Measurements from ENCODE around the gene FNTB. TPM values are rescaled to one million over a fixed set of nuclear protein-coding genes. Genes with fewer than 3 reads are reported as not detected.
A peak's percentile ranks its signal among the peaks of the same experiment; 100 is the strongest.

The FNTB gene
- total and polyA plus RNA-seq, 9 of the 15 experiments (the other 6 are each of a cell fraction or from before 2014, with no cell fraction given) = 6.9 to 23.2 (median 12.2) TPM

DNA sequence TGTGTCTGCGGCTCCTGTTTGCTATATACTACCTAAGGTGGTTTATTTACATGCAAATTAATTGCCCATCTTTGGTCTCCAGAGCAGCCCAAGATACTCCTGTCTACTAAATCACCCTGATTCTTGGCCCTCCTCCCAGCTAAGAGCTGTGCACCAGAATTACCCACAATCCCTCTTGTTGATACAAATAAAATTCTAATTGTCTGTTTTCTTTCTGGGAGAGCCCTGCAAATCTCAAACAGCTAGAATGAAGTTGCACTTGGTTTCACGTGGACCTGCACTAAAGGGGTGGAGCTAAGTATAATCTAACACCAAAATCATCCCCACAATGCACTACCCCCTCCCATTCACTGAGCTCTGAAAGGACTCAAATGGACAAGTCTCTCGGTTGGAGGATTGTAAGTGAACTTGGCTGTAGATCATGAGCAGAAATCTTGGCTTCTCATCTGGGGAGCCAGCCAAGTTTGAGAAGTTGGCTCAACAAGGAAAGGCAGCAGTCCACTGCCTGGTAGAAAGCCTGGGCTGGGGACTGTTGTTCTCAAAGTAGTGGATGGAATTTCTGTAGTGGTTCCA lies 109.0 kb downstream of the FNTB start (continued):
- TF ChIP-seq KAT7 (CRISPR knock-in tag; IDR thresholded peaks at IDR 0.05; ENCODE audit: borderline replicate concordance) (no peak), CHD4 (IDR thresholded peaks at IDR 0.05; ENCODE audit: insufficient read depth, insufficient replicate concordance, low read depth, low read length, poor library complexity, severe bottlenecking) (no peak), JUND (IDR thresholded peaks at IDR 0.05; ENCODE audit: borderline replicate concordance, low read depth, low read length) (no peak), JUND (tag; IDR thresholded peaks at IDR 0.05; ENCODE audit: borderline replicate concordance, low read depth, low read length) (0 out of 3 replicates have a peak, but pooled peaks have one; percentile 19), SNIP1 (IDR thresholded peaks at IDR 0.05; ENCODE audit: low read depth) (no peak), ZNF75A (CRISPR knock-in tag; IDR thresholded peaks at IDR 0.05) (no peak), SMAD4 (CRISPR knock-in tag; conservative IDR thresholded peaks at IDR 0.05) (no peak), ZNF766 (CRISPR knock-in tag; conservative IDR thresholded peaks at IDR 0.05) (0 out of 2 replicates have a peak, but pooled peaks have one; percentile 43), ETV1 (tag; conservative IDR thresholded peaks at IDR 0.05; ENCODE audit: low read depth) (no peak), TEAD4 (IDR thresholded peaks at IDR 0.05; ENCODE audit: low read length) (no peak), TEAD4 (CRISPR knock-in tag; IDR thresholded peaks at IDR 0.05; ENCODE audit: borderline replicate concordance) (no peak), TARDBP (IDR thresholded peaks at IDR 0.05) (no peak), YBX1 (IDR thresholded peaks at IDR 0.05) (no peak), KDM4B (IDR thresholded peaks at IDR 0.05; ENCODE audit: borderline replicate concordance in 2 of 2, low read depth in 1 of 2) (no peak), SP2 (IDR thresholded peaks at IDR 0.05; ENCODE audit: extremely low read depth, low read depth, low read length, poor library complexity, severe bottlenecking) (no peak), ZNF146 (CRISPR knock-in tag; IDR thresholded peaks at IDR 0.05; ENCODE audit: unreplicated experiment) (no peak), POLR3A (IDR thresholded peaks at IDR 0.05; ENCODE audit: borderline replicate concordance, extremely low read depth, insufficient read depth, insufficient read length) (no peak)
- TF ChIP-seq, protein P1, sequence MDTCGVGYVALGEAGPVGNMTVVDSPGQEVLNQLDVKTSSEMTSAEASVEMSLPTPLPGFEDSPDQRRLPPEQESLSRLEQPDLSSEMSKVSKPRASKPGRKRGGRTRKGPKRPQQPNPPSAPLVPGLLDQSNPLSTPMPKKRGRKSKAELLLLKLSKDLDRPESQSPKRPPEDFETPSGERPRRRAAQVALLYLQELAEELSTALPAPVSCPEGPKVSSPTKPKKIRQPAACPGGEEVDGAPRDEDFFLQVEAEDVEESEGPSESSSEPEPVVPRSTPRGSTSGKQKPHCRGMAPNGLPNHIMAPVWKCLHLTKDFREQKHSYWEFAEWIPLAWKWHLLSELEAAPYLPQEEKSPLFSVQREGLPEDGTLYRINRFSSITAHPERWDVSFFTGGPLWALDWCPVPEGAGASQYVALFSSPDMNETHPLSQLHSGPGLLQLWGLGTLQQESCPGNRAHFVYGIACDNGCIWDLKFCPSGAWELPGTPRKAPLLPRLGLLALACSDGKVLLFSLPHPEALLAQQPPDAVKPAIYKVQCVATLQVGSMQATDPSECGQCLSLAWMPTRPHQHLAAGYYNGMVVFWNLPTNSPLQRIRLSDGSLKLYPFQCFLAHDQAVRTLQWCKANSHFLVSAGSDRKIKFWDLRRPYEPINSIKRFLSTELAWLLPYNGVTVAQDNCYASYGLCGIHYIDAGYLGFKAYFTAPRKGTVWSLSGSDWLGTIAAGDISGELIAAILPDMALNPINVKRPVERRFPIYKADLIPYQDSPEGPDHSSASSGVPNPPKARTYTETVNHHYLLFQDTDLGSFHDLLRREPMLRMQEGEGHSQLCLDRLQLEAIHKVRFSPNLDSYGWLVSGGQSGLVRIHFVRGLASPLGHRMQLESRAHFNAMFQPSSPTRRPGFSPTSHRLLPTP (IDR thresholded peaks at IDR 0.05; ENCODE audit: borderline replicate concordance, extremely low read depth, insufficient read length) = no peak
- TF ChIP-seq, protein P2, sequence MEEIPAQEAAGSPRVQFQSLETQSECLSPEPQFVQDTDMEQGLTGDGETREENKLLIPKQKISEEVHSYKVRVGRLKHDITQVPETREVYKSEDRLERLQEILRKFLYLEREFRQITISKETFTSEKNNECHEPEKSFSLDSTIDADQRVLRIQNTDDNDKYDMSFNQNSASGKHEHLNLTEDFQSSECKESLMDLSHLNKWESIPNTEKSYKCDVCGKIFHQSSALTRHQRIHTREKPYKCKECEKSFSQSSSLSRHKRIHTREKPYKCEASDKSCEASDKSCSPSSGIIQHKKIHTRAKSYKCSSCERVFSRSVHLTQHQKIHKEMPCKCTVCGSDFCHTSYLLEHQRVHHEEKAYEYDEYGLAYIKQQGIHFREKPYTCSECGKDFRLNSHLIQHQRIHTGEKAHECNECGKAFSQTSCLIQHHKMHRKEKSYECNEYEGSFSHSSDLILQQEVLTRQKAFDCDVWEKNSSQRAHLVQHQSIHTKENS (CRISPR knock-in tag; IDR thresholded peaks at IDR 0.05) = no peak
- TF ChIP-seq, protein P3, sequence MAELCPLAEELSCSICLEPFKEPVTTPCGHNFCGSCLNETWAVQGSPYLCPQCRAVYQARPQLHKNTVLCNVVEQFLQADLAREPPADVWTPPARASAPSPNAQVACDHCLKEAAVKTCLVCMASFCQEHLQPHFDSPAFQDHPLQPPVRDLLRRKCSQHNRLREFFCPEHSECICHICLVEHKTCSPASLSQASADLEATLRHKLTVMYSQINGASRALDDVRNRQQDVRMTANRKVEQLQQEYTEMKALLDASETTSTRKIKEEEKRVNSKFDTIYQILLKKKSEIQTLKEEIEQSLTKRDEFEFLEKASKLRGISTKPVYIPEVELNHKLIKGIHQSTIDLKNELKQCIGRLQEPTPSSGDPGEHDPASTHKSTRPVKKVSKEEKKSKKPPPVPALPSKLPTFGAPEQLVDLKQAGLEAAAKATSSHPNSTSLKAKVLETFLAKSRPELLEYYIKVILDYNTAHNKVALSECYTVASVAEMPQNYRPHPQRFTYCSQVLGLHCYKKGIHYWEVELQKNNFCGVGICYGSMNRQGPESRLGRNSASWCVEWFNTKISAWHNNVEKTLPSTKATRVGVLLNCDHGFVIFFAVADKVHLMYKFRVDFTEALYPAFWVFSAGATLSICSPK (IDR thresholded peaks at IDR 0.05; ENCODE audit: borderline replicate concordance) = no peak
- TF ChIP-seq, protein P4, sequence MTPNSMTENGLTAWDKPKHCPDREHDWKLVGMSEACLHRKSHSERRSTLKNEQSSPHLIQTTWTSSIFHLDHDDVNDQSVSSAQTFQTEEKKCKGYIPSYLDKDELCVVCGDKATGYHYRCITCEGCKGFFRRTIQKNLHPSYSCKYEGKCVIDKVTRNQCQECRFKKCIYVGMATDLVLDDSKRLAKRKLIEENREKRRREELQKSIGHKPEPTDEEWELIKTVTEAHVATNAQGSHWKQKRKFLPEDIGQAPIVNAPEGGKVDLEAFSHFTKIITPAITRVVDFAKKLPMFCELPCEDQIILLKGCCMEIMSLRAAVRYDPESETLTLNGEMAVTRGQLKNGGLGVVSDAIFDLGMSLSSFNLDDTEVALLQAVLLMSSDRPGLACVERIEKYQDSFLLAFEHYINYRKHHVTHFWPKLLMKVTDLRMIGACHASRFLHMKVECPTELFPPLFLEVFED (CRISPR knock-in tag; conservative IDR thresholded peaks at IDR 0.05) = no peak

Measured in K562 (cell line).